H1 (cell line): ENCODE results near the gene GPNMB. TPM values are rescaled to one million over a fixed set of nuclear protein-coding genes. Genes with fewer than 3 reads are reported as not detected.

Experiments used
- HDAC2 ChIP-seq, 2 experiments: fragments of 300-600 bp in 1 of 2; sonication (generic) in 1 of 2; IDR thresholded peaks; 2 replicates each; pipeline ENCODE4 v1.6.1; 2011 to 2012; ENCODE audit warnings: low read depth in 2 of 2, low read length in 2 of 2, mild to moderate bottlenecking in 2 of 2, moderate library complexity in 2 of 2, borderline replicate concordance in 1 of 2, inconsistent platforms in 1 of 2
- PHF8 ChIP-seq: fragments of 200-600 bp; sonication (generic); conservative IDR thresholded peaks from 2 replicates; pipeline ENCODE4 v1.7.1; 2012; ENCODE audit warnings: low read depth, mild to moderate bottlenecking, inconsistent platforms, low read length, moderate library complexity
- RAD21 ChIP-seq, 2 experiments: IDR thresholded peaks in 1 of 2; conservative IDR thresholded peaks in 1 of 2; 2 replicates each; pipeline ENCODE4 v1.6.1; 2011; ENCODE audit warnings: low read depth in 2 of 2, low read length in 2 of 2, improper control_type of control experiment in 1 of 2, inconsistent platforms in 1 of 2, mild to moderate bottlenecking in 1 of 2, moderate library complexity in 1 of 2
- SIX5 ChIP-seq: IDR thresholded peaks from 2 replicates; pipeline ENCODE4 v1.6.1; 2011; ENCODE audit warnings: mild to moderate bottlenecking, low read depth, low read length
- TEAD4 ChIP-seq: IDR thresholded peaks from 2 replicates; pipeline ENCODE4 v1.6.1; 2012; ENCODE audit warnings: low read depth, low read length, inconsistent platforms, mixed read lengths
- polyA plus RNA-seq, 7 experiments: library from polyadenylated mRNA; depleted of rRNA in 3 of 7; stranded (reverse) in 5 of 7; unstranded in 2 of 7; fragments of >200 nt in 5 of 7; fragments of 200-250 nt in 2 of 7; gene quantifications; 1 replicate in 5 of 7; 2 replicates in 1 of 7; 4 replicates in 1 of 7; pipeline versions ENCODE4 v1.2.1 to v1.2.3, GENCODE V29; 2011 to 2013; ENCODE audit warnings: missing spikeins in 2 of 7, mixed read lengths in 2 of 7
- total RNA-seq: library from RNA; stranded (reverse); fragmentation: NEBNext Ultra II Directional; extraction: Animal tissue kit (Norgen Biotek cat#: 25700); gene quantifications from 2 replicates; pipeline ENCODE4 v1.2.1, GENCODE V29; 2021

GPNMB gene
- total and polyA plus RNA-seq, 2 of the 8 experiments (the other 6 are each of a cell fraction or from before 2014, with no cell fraction given) = 1.1 to 1.4 TPM

GRCh38 chr7:23204241-23204640 is 42.3 kb upstream of the GPNMB start (continued):
- TF ChIP-seq RAD21 (IDR thresholded peaks at IDR 0.05 in 1 of 2, conservative IDR thresholded peaks at IDR 0.05 in 1 of 2; ENCODE audit: low read depth in 2 of 2, low read length in 2 of 2) (no peak), TEAD4 (no peak), SIX5 (no peak), HDAC2 (IDR thresholded peaks at IDR 0.05; ENCODE audit: borderline replicate concordance in 1 of 2, low read depth in 2 of 2, low read length in 2 of 2) (no peak), PHF8 (no peak)
